ENCODE data around the gene PCBP1.

GRCh38 chr2:70095720-70096670, 8.7 kb downstream of the PCBP1 start:
- TF ChIP-seq EZH2phosphoT487 (IDR thresholded peaks at IDR 0.05; ENCODE audit: borderline replicate concordance, low read depth, low read length), result no peak
- TF ChIP-seq, protein P1, sequence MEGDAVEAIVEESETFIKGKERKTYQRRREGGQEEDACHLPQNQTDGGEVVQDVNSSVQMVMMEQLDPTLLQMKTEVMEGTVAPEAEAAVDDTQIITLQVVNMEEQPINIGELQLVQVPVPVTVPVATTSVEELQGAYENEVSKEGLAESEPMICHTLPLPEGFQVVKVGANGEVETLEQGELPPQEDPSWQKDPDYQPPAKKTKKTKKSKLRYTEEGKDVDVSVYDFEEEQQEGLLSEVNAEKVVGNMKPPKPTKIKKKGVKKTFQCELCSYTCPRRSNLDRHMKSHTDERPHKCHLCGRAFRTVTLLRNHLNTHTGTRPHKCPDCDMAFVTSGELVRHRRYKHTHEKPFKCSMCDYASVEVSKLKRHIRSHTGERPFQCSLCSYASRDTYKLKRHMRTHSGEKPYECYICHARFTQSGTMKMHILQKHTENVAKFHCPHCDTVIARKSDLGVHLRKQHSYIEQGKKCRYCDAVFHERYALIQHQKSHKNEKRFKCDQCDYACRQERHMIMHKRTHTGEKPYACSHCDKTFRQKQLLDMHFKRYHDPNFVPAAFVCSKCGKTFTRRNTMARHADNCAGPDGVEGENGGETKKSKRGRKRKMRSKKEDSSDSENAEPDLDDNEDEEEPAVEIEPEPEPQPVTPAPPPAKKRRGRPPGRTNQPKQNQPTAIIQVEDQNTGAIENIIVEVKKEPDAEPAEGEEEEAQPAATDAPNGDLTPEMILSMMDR (conservative IDR thresholded peaks at IDR 0.05; ENCODE audit: low read length), result no peak

All from OCI-LY7 (cell line).